ENCODE measurements around the gene NAV2.

NAV2 gene

GRCh38 chr11:20088397-20089225, 376.0 kb downstream of the NAV2 start:
- in situ Hi-C loops (cut with MboI; ENCODE audit: low pct_unique_long_range_greater_than_20kb, low sequenced_read_pairs, unreplicated experiment): no loop called here
- no peak for TF ChIP-seq CTCF (IDR thresholded peaks at IDR 0.05; ENCODE audit: extremely low read depth, insufficient read depth, missing control alignments)
- no peak for DNase-seq (ENCODE audit: low spot score)

GRCh38 chr11:20089367-20089766, 376.7 kb downstream of the NAV2 start:
- TF ChIP-seq CTCF (IDR thresholded peaks at IDR 0.05; ENCODE audit: extremely low read depth, insufficient read depth, missing control alignments): no peak
- in situ Hi-C loops (cut with MboI; ENCODE audit: low pct_unique_long_range_greater_than_20kb, low sequenced_read_pairs, unreplicated experiment): no loop called here
- no peak for DNase-seq (ENCODE audit: low spot score)

GRCh38 chr11:20089796-20090653, 377.4 kb downstream of the NAV2 start:
- TF ChIP-seq CTCF (IDR thresholded peaks at IDR 0.05; ENCODE audit: extremely low read depth, insufficient read depth, missing control alignments): no peak
- no peak for DNase-seq (ENCODE audit: low spot score)
- in situ Hi-C loops (cut with MboI; ENCODE audit: low pct_unique_long_range_greater_than_20kb, low sequenced_read_pairs, unreplicated experiment): no loop called here

- in situ Hi-C loops (cut with MboI; ENCODE audit: low pct_unique_long_range_greater_than_20kb, low sequenced_read_pairs, unreplicated experiment): no loop called here
- no peak for DNase-seq (ENCODE audit: low spot score)
These were observed 378.2 kb downstream of the NAV2 start for GRCh38 chr11:20090654-20091374.

GRCh38 chr11:20093775-20094174, 381.1 kb downstream of the NAV2 start:
- TF ChIP-seq CTCF (IDR thresholded peaks at IDR 0.05; ENCODE audit: extremely low read depth, insufficient read depth, missing control alignments): no peak
- DNase-seq (ENCODE audit: low spot score): no peak
- in situ Hi-C loops (cut with MboI; ENCODE audit: low pct_unique_long_range_greater_than_20kb, low sequenced_read_pairs, unreplicated experiment): no loop called here

More at GRCh38 chr11:20090654-20091374, 378.2 kb downstream of the NAV2 start:
- no peak for TF ChIP-seq CTCF (IDR thresholded peaks at IDR 0.05; ENCODE audit: extremely low read depth, insufficient read depth, missing control alignments)

GRCh38 chr11:20095189-20095588, 382.6 kb downstream of the NAV2 start:
- no peak for DNase-seq (ENCODE audit: low spot score)
- in situ Hi-C loops (cut with MboI; ENCODE audit: low pct_unique_long_range_greater_than_20kb, low sequenced_read_pairs, unreplicated experiment): no loop called here
- no peak for TF ChIP-seq CTCF (IDR thresholded peaks at IDR 0.05; ENCODE audit: extremely low read depth, insufficient read depth, missing control alignments)

All from GM13977 (cell line).